Activated naive CD4-positive, alpha-beta T cell treated with anti-CD3 and anti-CD28 coated beads, Interleukin-2, amount 10 ng/mL, durations not matched to agents 7 days and 5 days (primary cell): ENCODE measurements around the gene CHAT.

ENCODE experiments used
- CTCF ChIA-PET: fragments of 350-600 bp; sonication (Branson Sonifier 250); formaldehyde crosslinking; loops from one replicate; lab custom pipeline; 2021; ENCODE audit warnings: antibody characterized with exemption; lab: Charles Lee
- DNase-seq: peaks from one replicate; pipeline ENCODE4 v3.0.0-alpha.2; 2020
- H3K27ac Mint-ChIP-seq: one replicate; pipeline ENCODE4 v1.8.0; 2021; ENCODE audit warnings: mild to moderate bottlenecking, moderate library complexity, mixed read lengths
- H3K27me3 Mint-ChIP-seq: one replicate; pipeline ENCODE4 v1.8.0; 2021; ENCODE audit warnings: mild to moderate bottlenecking, mixed read lengths
- H3K36me3 Mint-ChIP-seq: one replicate; pipeline ENCODE4 v1.8.0; 2021; ENCODE audit warnings: mixed read lengths
- H3K4me1 Mint-ChIP-seq: one replicate; pipeline ENCODE4 v1.8.0; 2021; ENCODE audit warnings: mixed read lengths
- H3K4me3 Mint-ChIP-seq: one replicate; pipeline ENCODE4 v1.8.0; 2021; ENCODE audit warnings: mild to moderate bottlenecking, moderate library complexity, mixed read lengths
- H3K9me3 Mint-ChIP-seq: one replicate; pipeline ENCODE4 v1.8.0; 2021; ENCODE audit warnings: mixed read lengths

The CHAT gene

GRCh38 chr10:49643241-49644034 is 29.6 kb downstream of the CHAT start:
- H3K27ac Mint-ChIP-seq = no peak overlapping the region
- no peaks in the 10 kb centered on the region for H3K36me3 Mint-ChIP-seq
- H3K27me3 Mint-ChIP-seq = peaks cover 25% of the 10 kb centered on the region
- no peak for DNase-seq
- no peaks in the 10 kb centered on the region for H3K9me3 Mint-ChIP-seq
- no peak overlapping the region for H3K4me3 Mint-ChIP-seq
- no peaks in the 10 kb centered on the region for H3K4me1 Mint-ChIP-seq
- CTCF ChIA-PET = no interaction called here

- Mint-ChIP-seq H3K27me3 (peaks cover 30% of the 10 kb centered on the region), H3K4me3 (no peak overlapping the region), H3K9me3 (no peaks in the 10 kb centered on the region), H3K36me3 (no peaks in the 10 kb centered on the region), H3K4me1 (peaks cover 3% of the 10 kb centered on the region), H3K27ac (no peak overlapping the region)
- CTCF ChIA-PET = no interaction called here
- no peak for DNase-seq
Observed at GRCh38 chr10:49644035-49644646, 30.3 kb downstream of the CHAT start.

- Mint-ChIP-seq H3K27me3 (peaks cover 34% of the 10 kb centered on the region), H3K9me3 (no peaks in the 10 kb centered on the region), H3K27ac (no peak overlapping the region), H3K36me3 (no peaks in the 10 kb centered on the region), H3K4me3 (no peak overlapping the region), H3K4me1 (peaks cover 12% of the 10 kb centered on the region)
- CTCF ChIA-PET = no interaction called here
- no peak for DNase-seq
Observed at GRCh38 chr10:49645417-49645816, 31.6 kb downstream of the CHAT start.

GRCh38 chr10:49645871-49646870 is 32.3 kb downstream of the CHAT start:
- Mint-ChIP-seq H3K36me3 (no peaks in the 10 kb centered on the region), H3K4me3 (no peak overlapping the region), H3K27me3 (peaks cover 34% of the 10 kb centered on the region), H3K4me1 (peaks cover 12% of the 10 kb centered on the region), H3K9me3 (no peaks in the 10 kb centered on the region), H3K27ac (no peak overlapping the region)
- CTCF ChIA-PET = no interaction called here
- no peak for DNase-seq

- H3K36me3 Mint-ChIP-seq = no peaks in the 10 kb centered on the region
- DNase-seq = no peak
- H3K9me3 Mint-ChIP-seq = no peaks in the 10 kb centered on the region
- no peak overlapping the region for H3K27ac Mint-ChIP-seq
- peaks cover 30% of the 10 kb centered on the region for H3K27me3 Mint-ChIP-seq
- CTCF ChIA-PET = no interaction called here
- H3K4me3 Mint-ChIP-seq = no peak overlapping the region
- peaks cover 12% of the 10 kb centered on the region for H3K4me1 Mint-ChIP-seq
Observed at GRCh38 chr10:49647554-49647953, 33.7 kb downstream of the CHAT start.

- DNase-seq = no peak
- CTCF ChIA-PET = interaction anchor here (1.0 kb wide), 1 partner anchor 7 kb away, joined by 3 read pairs; no protein-coding TSS in a partner anchor
- H3K36me3 Mint-ChIP-seq = no peaks in the 10 kb centered on the region
- H3K9me3 Mint-ChIP-seq = no peaks in the 10 kb centered on the region
- no peak overlapping the region for H3K27ac Mint-ChIP-seq
- peaks cover 28% of the 10 kb centered on the region for H3K27me3 Mint-ChIP-seq
- peaks cover 12% of the 10 kb centered on the region for H3K4me1 Mint-ChIP-seq
- H3K4me3 Mint-ChIP-seq = no peak overlapping the region
Observed at GRCh38 chr10:49647985-49648795, 34.4 kb downstream of the CHAT start.

GRCh38 chr10:49649294-49649693 is 35.5 kb downstream of the CHAT start:
- Mint-ChIP-seq H3K4me3 (no peak overlapping the region), H3K36me3 (no peaks in the 10 kb centered on the region), H3K9me3 (no peaks in the 10 kb centered on the region), H3K4me1 (peaks cover 12% of the 10 kb centered on the region), H3K27me3 (peaks cover 17% of the 10 kb centered on the region), H3K27ac (no peak overlapping the region)
- CTCF ChIA-PET = no interaction called here
- peak; percentile 63 for DNase-seq

- no peak overlapping the region for H3K4me3 Mint-ChIP-seq
Observed at GRCh38 chr10:49649936-49650723, 36.3 kb downstream of the CHAT start.

GRCh38 chr10:49650724-49651034 is 36.8 kb downstream of the CHAT start:
- no peaks in the 10 kb centered on the region for H3K36me3 Mint-ChIP-seq
- H3K4me3 Mint-ChIP-seq = no peak overlapping the region
- H3K27ac Mint-ChIP-seq = no peak overlapping the region
- H3K27me3 Mint-ChIP-seq = peaks cover 12% of the 10 kb centered on the region
- CTCF ChIA-PET = no interaction called here
- H3K9me3 Mint-ChIP-seq = no peaks in the 10 kb centered on the region
- H3K4me1 Mint-ChIP-seq = peaks cover 12% of the 10 kb centered on the region
- DNase-seq = no peak

More at GRCh38 chr10:49649936-49650723, 36.3 kb downstream of the CHAT start:
- no peaks in the 10 kb centered on the region for H3K9me3 Mint-ChIP-seq
- H3K4me1 Mint-ChIP-seq = peaks cover 12% of the 10 kb centered on the region
- peaks cover 16% of the 10 kb centered on the region for H3K27me3 Mint-ChIP-seq
- no peak for DNase-seq
- no peaks in the 10 kb centered on the region for H3K36me3 Mint-ChIP-seq
- CTCF ChIA-PET = no interaction called here
- no peak overlapping the region for H3K27ac Mint-ChIP-seq

- no peaks in the 10 kb centered on the region for H3K9me3 Mint-ChIP-seq
- no peaks in the 10 kb centered on the region for H3K36me3 Mint-ChIP-seq
- H3K27me3 Mint-ChIP-seq = peaks cover 9% of the 10 kb centered on the region
- peaks cover 12% of the 10 kb centered on the region for H3K4me1 Mint-ChIP-seq
- CTCF ChIA-PET = no interaction called here
- DNase-seq = no peak
- no peak overlapping the region for H3K27ac Mint-ChIP-seq
- H3K4me3 Mint-ChIP-seq = no peak overlapping the region
Observed at GRCh38 chr10:49651039-49651835, 37.4 kb downstream of the CHAT start.

- H3K36me3 Mint-ChIP-seq = no peaks in the 10 kb centered on the region
- no peaks in the 10 kb centered on the region for H3K9me3 Mint-ChIP-seq
- H3K27me3 Mint-ChIP-seq = peaks cover 9% of the 10 kb centered on the region
- peaks cover 12% of the 10 kb centered on the region for H3K4me1 Mint-ChIP-seq
- no peak overlapping the region for H3K27ac Mint-ChIP-seq
- no peak overlapping the region for H3K4me3 Mint-ChIP-seq
- CTCF ChIA-PET = no interaction called here
- no peak for DNase-seq
Observed at GRCh38 chr10:49651917-49652316, 38.1 kb downstream of the CHAT start.

- CTCF ChIA-PET = no interaction called here
Observed at GRCh38 chr10:49652421-49653272, 38.8 kb downstream of the CHAT start.

More at GRCh38 chr10:49652421-49653272, 38.8 kb downstream of the CHAT start:
- no peak overlapping the region for H3K4me3 Mint-ChIP-seq
- no peaks in the 10 kb centered on the region for H3K36me3 Mint-ChIP-seq
- DNase-seq = no peak
- H3K27ac Mint-ChIP-seq = no peak overlapping the region
- H3K27me3 Mint-ChIP-seq = peaks cover 9% of the 10 kb centered on the region
- no peaks in the 10 kb centered on the region for H3K9me3 Mint-ChIP-seq
- H3K4me1 Mint-ChIP-seq = peaks cover 12% of the 10 kb centered on the region
